ENCODE measurements around the gene SRSF8. TPM values are rescaled to one million over a fixed set of nuclear protein-coding genes. Genes with fewer than 3 reads are reported as not detected.

The SRSF8 gene
- total and polyA plus RNA-seq, 2 donors (not counting 1 experiment from before 2014, with no cell fraction given): 44.4 to 69.5 TPM

GRCh38 chr11:95091663-95092180, 25.0 kb downstream of the SRSF8 start:
- Mint-ChIP-seq H3K27ac (no peak overlapping the region), H3K27me3 (no peaks in the 10 kb centered on the region), H3K4me3 (peak overlapping the region; percentile 88), H3K9me3 (ENCODE audit: insufficient read depth) (no peaks in the 10 kb centered on the region), H3K4me1 (peaks cover 75% of the 10 kb centered on the region)
- ATAC-seq (ENCODE audit: low read depth): no peak
- Histone ChIP-seq H3K36me3 (replicated peaks in 1 of 2; ENCODE audit: control extremely low read depth in 1 of 2, control insufficient read depth in 1 of 2, extremely low read depth in 1 of 2, insufficient read depth in 2 of 2, low read length in 1 of 2) (no peaks in the 10 kb centered on the region), H3K27ac (ENCODE audit: low read length in 2 of 2) (no peak overlapping the region), H3K4me2 (replicated peaks; ENCODE audit: low read depth, low read length, poor library complexity, severe bottlenecking) (peak overlapping the region; percentile 85), H3K79me2 (ENCODE audit: control insufficient read depth, insufficient read depth, low read length) (peaks cover 62% of the 10 kb centered on the region), H3K27me3 (replicated peaks in 1 of 4; ENCODE audit: control extremely low read depth in 1 of 4, control insufficient read depth in 3 of 4, insufficient read depth in 4 of 4, low read length in 3 of 4) (no peaks in the 10 kb centered on the region), H3K4me1 (ENCODE audit: control insufficient read depth in 2 of 2, insufficient read depth in 2 of 2, low read length in 2 of 2) (peaks cover 65 to 67% of the 10 kb centered on the region in 2 donors), H3K9me3 (ENCODE audit: control extremely low read depth in 1 of 3, control insufficient read depth in 2 of 3, insufficient read depth in 1 of 3, low read length in 2 of 3) (no peaks in the 10 kb centered on the region), H2AFZ (ENCODE audit: insufficient read depth, low read depth, low read length, poor library complexity, severe bottlenecking) (no peak overlapping the region), H4K20me1 (ENCODE audit: control insufficient read depth, insufficient read depth, low read length, poor library complexity, severe bottlenecking) (peaks cover 10% of the 10 kb centered on the region), H3K9ac (ENCODE audit: low read length) (no peak overlapping the region), H3K4me3 (ENCODE audit: control extremely low read depth in 1 of 5, extremely low read depth in 1 of 5, insufficient read depth in 1 of 5, low read depth in 2 of 5, low read length in 4 of 5) (no peak overlapping the region)
- ChIA-PET POLR2A (interaction anchor here (0.6 to 3.2 kb wide), 2 partner anchors 9 to 59 kb away, joined by 5 to 17 read pairs; no protein-coding TSS in a partner anchor), CTCF (interaction anchor here (1.0 to 7.0 kb wide), 6 partner anchors 17 to 744 kb away, joined by 3 to 96 read pairs (median 3); partner anchors contain the start of gene SRSF8)
- DNase-seq: no peak
- TF ChIP-seq EZH2 (IDR thresholded peaks at IDR 0.05; ENCODE audit: borderline replicate concordance, insufficient read depth, low read depth, low read length, poor library complexity, severe bottlenecking): no peak
- TF ChIP-seq, protein P1, sequence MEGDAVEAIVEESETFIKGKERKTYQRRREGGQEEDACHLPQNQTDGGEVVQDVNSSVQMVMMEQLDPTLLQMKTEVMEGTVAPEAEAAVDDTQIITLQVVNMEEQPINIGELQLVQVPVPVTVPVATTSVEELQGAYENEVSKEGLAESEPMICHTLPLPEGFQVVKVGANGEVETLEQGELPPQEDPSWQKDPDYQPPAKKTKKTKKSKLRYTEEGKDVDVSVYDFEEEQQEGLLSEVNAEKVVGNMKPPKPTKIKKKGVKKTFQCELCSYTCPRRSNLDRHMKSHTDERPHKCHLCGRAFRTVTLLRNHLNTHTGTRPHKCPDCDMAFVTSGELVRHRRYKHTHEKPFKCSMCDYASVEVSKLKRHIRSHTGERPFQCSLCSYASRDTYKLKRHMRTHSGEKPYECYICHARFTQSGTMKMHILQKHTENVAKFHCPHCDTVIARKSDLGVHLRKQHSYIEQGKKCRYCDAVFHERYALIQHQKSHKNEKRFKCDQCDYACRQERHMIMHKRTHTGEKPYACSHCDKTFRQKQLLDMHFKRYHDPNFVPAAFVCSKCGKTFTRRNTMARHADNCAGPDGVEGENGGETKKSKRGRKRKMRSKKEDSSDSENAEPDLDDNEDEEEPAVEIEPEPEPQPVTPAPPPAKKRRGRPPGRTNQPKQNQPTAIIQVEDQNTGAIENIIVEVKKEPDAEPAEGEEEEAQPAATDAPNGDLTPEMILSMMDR (IDR thresholded peaks at IDR 0.05): no peak
- intact Hi-C loops (cut with micrococcal nuclease): no loop called here

DNA sequence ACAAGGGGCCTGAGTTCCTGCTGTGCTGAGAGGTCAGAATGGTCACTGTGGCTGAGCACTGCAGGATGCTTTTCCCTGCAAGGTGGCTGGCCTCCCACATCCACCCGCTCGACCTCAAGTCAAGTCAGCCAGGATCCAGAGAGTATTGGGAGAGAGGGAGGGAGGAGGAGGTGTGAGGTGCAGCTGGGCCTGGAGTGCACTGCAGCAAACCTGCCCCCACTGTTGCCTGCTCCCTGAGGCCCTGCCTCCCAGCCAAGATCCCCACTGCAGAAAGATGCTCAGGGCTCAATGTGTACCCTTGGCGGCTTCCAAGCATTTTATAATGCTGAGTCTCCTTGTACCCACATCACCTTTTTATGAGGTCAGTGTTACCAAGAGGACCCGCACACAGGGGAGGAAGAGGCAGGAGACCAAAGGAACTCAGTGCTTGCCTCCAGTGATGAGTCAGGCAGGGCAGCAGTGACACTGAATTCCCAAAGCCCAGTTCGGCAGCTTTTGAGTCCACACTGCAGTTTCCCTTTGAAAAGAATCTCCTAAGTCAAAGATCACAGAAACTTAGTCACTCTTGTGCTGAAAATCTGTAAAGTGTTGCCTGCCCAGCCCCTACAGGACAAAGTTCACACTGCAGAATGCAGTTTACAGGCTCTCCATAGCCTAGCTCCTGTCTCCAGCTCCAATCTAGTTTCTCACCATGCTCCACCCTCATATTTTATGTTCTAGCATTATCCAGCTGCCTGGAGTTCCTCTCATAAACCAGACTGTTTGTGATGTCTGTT, 26.0 kb downstream of the SRSF8 start:
- POLR2A ChIA-PET: no interaction called here
- Histone ChIP-seq H3K4me3 (ENCODE audit: control extremely low read depth in 1 of 5, extremely low read depth in 1 of 5, insufficient read depth in 1 of 5, low read depth in 2 of 5, low read length in 4 of 5) (no peak overlapping the region), H3K9me3 (ENCODE audit: control extremely low read depth in 1 of 3, control insufficient read depth in 2 of 3, insufficient read depth in 1 of 3, low read length in 2 of 3) (no peaks in the 10 kb centered on the region), H3K27ac (ENCODE audit: low read length in 2 of 2) (peak overlapping the region in 1 of 2 donors; percentile 12), H3K27me3 (replicated peaks in 1 of 4; ENCODE audit: control extremely low read depth in 1 of 4, control insufficient read depth in 3 of 4, insufficient read depth in 4 of 4, low read length in 3 of 4) (no peaks in the 10 kb centered on the region), H2AFZ (ENCODE audit: insufficient read depth, low read depth, low read length, poor library complexity, severe bottlenecking) (no peak overlapping the region), H3K79me2 (ENCODE audit: control insufficient read depth, insufficient read depth, low read length) (peaks cover 71% of the 10 kb centered on the region), H3K36me3 (replicated peaks in 1 of 2; ENCODE audit: control extremely low read depth in 1 of 2, control insufficient read depth in 1 of 2, extremely low read depth in 1 of 2, insufficient read depth in 2 of 2, low read length in 1 of 2) (no peaks in the 10 kb centered on the region), H3K4me1 (ENCODE audit: control insufficient read depth in 2 of 2, insufficient read depth in 2 of 2, low read length in 2 of 2) (peaks cover 74 to 76% of the 10 kb centered on the region in 2 donors), H3K4me2 (replicated peaks; ENCODE audit: low read depth, low read length, poor library complexity, severe bottlenecking) (peak overlapping the region; percentile 59), H3K9ac (ENCODE audit: low read length) (no peak overlapping the region), H4K20me1 (ENCODE audit: control insufficient read depth, insufficient read depth, low read length, poor library complexity, severe bottlenecking) (peaks cover 10% of the 10 kb centered on the region)
- Mint-ChIP-seq H3K27me3 (no peaks in the 10 kb centered on the region), H3K4me1 (peaks cover 83% of the 10 kb centered on the region), H3K27ac (peak overlapping the region; percentile 23), H3K9me3 (ENCODE audit: insufficient read depth) (no peaks in the 10 kb centered on the region), H3K4me3 (peak overlapping the region; percentile 57)
- intact Hi-C loops (cut with micrococcal nuclease): no loop called here
- peak; percentile 37 for DNase-seq
- ATAC-seq (ENCODE audit: low read depth): no peak
- 50% methylated on average over 2 of the region's 5 CpGs for WGBS (ENCODE audit: insufficient coverage)
- CTCF ChIA-PET: interaction anchor here (1.1 to 7.0 kb wide), 8 partner anchors 16 to 58 kb away, joined by 3 to 96 read pairs (median 5); partner anchors contain the start of gene SRSF8
- TF ChIP-seq, protein P1 (IDR thresholded peaks at IDR 0.05): peak; percentile 64
- no peak for TF ChIP-seq EZH2 (IDR thresholded peaks at IDR 0.05; ENCODE audit: borderline replicate concordance, insufficient read depth, low read depth, low read length, poor library complexity, severe bottlenecking)

Data from B cell (primary cell).